ENCODE data around the gene CBX1. TPM values are rescaled to one million over a fixed set of nuclear protein-coding genes. Genes with fewer than 3 reads are reported as not detected.

Gene CBX1
- total and polyA plus RNA-seq, 2 donors from 2014 or later = 37.8 to 40.2 TPM

- intact Hi-C loops (cut with DNase I) = no loop called here
- Histone ChIP-seq H3K4me3 (ENCODE audit: low read length in 3 of 3) (no peak overlapping the region), H3K9ac (ENCODE audit: low read length in 3 of 3) (no peak overlapping the region), H3K36me3 (ENCODE audit: control insufficient read depth in 2 of 3, insufficient read depth in 3 of 3, low read length in 3 of 3) (peaks cover 7 to 62% (median 50%) of the 10 kb centered on the region in 3 donors), H3K27ac (ENCODE audit: low read depth in 2 of 2, low read length in 2 of 2) (no peak overlapping the region), H3K9me3 (ENCODE audit: control insufficient read depth in 2 of 3, insufficient read depth in 1 of 3, low read length in 3 of 3) (no peaks in the 10 kb centered on the region), H3K27me3 (ENCODE audit: control insufficient read depth, insufficient read depth, low read length) (no peaks in the 10 kb centered on the region), H3K4me1 (ENCODE audit: control insufficient read depth in 2 of 3, insufficient read depth in 2 of 3, low read depth in 1 of 3, low read length in 3 of 3) (peaks cover 4 to 33% (median 22%) of the 10 kb centered on the region in 3 donors)
- no peak for DNase-seq
- FAIRE-seq = no peak
- TF ChIP-seq, protein P1, sequence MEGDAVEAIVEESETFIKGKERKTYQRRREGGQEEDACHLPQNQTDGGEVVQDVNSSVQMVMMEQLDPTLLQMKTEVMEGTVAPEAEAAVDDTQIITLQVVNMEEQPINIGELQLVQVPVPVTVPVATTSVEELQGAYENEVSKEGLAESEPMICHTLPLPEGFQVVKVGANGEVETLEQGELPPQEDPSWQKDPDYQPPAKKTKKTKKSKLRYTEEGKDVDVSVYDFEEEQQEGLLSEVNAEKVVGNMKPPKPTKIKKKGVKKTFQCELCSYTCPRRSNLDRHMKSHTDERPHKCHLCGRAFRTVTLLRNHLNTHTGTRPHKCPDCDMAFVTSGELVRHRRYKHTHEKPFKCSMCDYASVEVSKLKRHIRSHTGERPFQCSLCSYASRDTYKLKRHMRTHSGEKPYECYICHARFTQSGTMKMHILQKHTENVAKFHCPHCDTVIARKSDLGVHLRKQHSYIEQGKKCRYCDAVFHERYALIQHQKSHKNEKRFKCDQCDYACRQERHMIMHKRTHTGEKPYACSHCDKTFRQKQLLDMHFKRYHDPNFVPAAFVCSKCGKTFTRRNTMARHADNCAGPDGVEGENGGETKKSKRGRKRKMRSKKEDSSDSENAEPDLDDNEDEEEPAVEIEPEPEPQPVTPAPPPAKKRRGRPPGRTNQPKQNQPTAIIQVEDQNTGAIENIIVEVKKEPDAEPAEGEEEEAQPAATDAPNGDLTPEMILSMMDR (IDR thresholded peaks at IDR 0.05; ENCODE audit: borderline replicate concordance, extremely low read depth, insufficient read depth) = no peak
Observed at GRCh38 chr17:48057626-48058025, 43.7 kb downstream of the CBX1 start.

DNA sequence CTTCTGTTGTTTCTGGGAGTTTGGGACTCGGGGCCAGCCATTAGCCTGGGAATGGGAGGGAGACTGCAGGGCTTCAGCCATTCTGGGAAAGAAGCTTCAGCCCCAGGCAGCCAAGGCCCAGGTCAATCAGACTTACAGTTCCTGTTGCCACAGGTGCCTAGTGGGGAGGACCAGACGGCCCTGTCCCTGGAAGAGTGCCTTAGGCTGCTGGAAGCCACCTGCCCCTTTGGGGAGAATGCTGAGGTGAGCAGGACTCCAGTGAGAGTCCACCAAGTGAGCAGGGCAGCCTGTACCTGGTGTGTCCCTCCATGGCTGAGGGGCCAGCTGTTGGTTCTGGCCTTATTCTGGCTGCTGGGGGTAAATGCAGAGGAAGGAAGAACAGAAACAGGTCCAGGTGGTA lies 44.4 kb downstream of the CBX1 start:
- Histone ChIP-seq H3K27me3 (ENCODE audit: control insufficient read depth, insufficient read depth, low read length) (no peaks in the 10 kb centered on the region), H3K9me3 (ENCODE audit: control insufficient read depth in 2 of 3, insufficient read depth in 1 of 3, low read length in 3 of 3) (no peaks in the 10 kb centered on the region), H3K36me3 (ENCODE audit: control insufficient read depth in 2 of 3, insufficient read depth in 3 of 3, low read length in 3 of 3) (peaks cover 7 to 60% (median 45%) of the 10 kb centered on the region in 3 donors), H3K27ac (ENCODE audit: low read depth in 2 of 2, low read length in 2 of 2) (no peak overlapping the region), H3K9ac (ENCODE audit: low read length in 3 of 3) (no peak overlapping the region), H3K4me3 (ENCODE audit: low read length in 3 of 3) (no peak overlapping the region), H3K4me1 (ENCODE audit: control insufficient read depth in 2 of 3, insufficient read depth in 2 of 3, low read depth in 1 of 3, low read length in 3 of 3) (peaks cover 11 to 40% (median 30%) of the 10 kb centered on the region in 3 donors)
- TF ChIP-seq, protein P1 (IDR thresholded peaks at IDR 0.05; ENCODE audit: borderline replicate concordance, extremely low read depth, insufficient read depth) = no peak
- intact Hi-C loops (cut with DNase I) = no loop called here
- no peak for DNase-seq
- FAIRE-seq = no peak

GRCh38 chr17:48056246-48056745 lies 45.0 kb downstream of the CBX1 start:
- Histone ChIP-seq H3K4me3 (ENCODE audit: low read length in 3 of 3) (no peak overlapping the region), H3K4me1 (ENCODE audit: control insufficient read depth in 2 of 3, insufficient read depth in 2 of 3, low read depth in 1 of 3, low read length in 3 of 3) (peaks cover 12 to 46% (median 35%) of the 10 kb centered on the region in 3 donors), H3K9ac (ENCODE audit: low read length in 3 of 3) (no peak overlapping the region), H3K36me3 (ENCODE audit: control insufficient read depth in 2 of 3, insufficient read depth in 3 of 3, low read length in 3 of 3) (peaks cover 7 to 55% (median 43%) of the 10 kb centered on the region in 3 donors), H3K9me3 (ENCODE audit: control insufficient read depth in 2 of 3, insufficient read depth in 1 of 3, low read length in 3 of 3) (no peaks in the 10 kb centered on the region), H3K27me3 (ENCODE audit: control insufficient read depth, insufficient read depth, low read length) (no peaks in the 10 kb centered on the region), H3K27ac (ENCODE audit: low read depth in 2 of 2, low read length in 2 of 2) (no peak overlapping the region)
- intact Hi-C loops (cut with DNase I) = no loop called here
- TF ChIP-seq, protein P1 (IDR thresholded peaks at IDR 0.05; ENCODE audit: borderline replicate concordance, extremely low read depth, insufficient read depth) = no peak
- no peak for DNase-seq
- FAIRE-seq = no peak
